Adrenal gland (tissue), 5 donors: Measurements from ENCODE around the gene PEG3.

Experiments used
- POLR2A ChIP-seq, 2 donors: fragments of 450-650 bp; IDR thresholded peaks; one replicate each; pipeline ENCODE4 v1.6.1; 2017; ENCODE audit warnings: antibody characterized with exemption in 2 of 2, mild to moderate bottlenecking in 2 of 2, moderate library complexity in 1 of 2
- TF ChIP-seq, protein P1 (sequence below), 6 experiments: fragments of 450-650 bp in 4 of 6; fragments of 200-600 bp in 2 of 6; sonication (generic) in 1 of 6; IDR thresholded peaks; 1 replicate in 5 of 6; 2 replicates in 1 of 6; pipeline versions ENCODE4 v1.5.1 to v1.8.0; 2016 to 2021; ENCODE audit warnings: antibody characterized with exemption in 6 of 6, mild to moderate bottlenecking in 2 of 6, moderate library complexity in 1 of 6
- donor health status: DM: no; HTN: no; CAD: no.

DNA sequence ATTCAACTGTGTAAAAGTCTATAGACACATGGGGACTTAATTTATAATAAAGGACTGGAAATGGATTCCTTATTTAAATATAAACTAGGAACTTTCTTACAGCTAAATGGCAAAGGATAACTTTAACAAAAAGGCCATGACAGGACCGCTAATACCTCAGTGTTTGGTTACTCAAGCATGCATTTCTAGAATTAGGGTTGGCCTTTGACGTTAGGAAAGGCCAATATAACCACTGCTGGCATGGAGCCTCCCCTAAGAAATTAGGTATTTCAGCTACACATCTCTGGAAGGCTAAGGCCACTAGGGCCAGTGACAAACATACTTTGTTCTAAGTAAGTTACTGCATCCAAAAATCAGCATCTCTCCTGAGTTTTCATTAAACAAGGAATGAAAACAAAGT is 9.3 kb downstream of the PEG3 start:
- no peak for TF ChIP-seq POLR2A (IDR thresholded peaks at IDR 0.05)
- TF ChIP-seq, protein P1, sequence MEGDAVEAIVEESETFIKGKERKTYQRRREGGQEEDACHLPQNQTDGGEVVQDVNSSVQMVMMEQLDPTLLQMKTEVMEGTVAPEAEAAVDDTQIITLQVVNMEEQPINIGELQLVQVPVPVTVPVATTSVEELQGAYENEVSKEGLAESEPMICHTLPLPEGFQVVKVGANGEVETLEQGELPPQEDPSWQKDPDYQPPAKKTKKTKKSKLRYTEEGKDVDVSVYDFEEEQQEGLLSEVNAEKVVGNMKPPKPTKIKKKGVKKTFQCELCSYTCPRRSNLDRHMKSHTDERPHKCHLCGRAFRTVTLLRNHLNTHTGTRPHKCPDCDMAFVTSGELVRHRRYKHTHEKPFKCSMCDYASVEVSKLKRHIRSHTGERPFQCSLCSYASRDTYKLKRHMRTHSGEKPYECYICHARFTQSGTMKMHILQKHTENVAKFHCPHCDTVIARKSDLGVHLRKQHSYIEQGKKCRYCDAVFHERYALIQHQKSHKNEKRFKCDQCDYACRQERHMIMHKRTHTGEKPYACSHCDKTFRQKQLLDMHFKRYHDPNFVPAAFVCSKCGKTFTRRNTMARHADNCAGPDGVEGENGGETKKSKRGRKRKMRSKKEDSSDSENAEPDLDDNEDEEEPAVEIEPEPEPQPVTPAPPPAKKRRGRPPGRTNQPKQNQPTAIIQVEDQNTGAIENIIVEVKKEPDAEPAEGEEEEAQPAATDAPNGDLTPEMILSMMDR (IDR thresholded peaks at IDR 0.05), result no peak
